SK-N-SH (cell line): ENCODE results near the gene NCF2.

Experiments used
- CTCF ChIP-seq: fragments of 200-600 bp; sonication (generic); IDR thresholded peaks from 2 replicates; pipeline ENCODE4 v1.6.1; 2017; ENCODE audit warnings: antibody characterized with exemption, mild to moderate bottlenecking, moderate library complexity
- SMC3 ChIP-seq: IDR thresholded peaks from 2 replicates; pipeline ENCODE4 v1.6.1; 2012; ENCODE audit warnings: low read depth, low read length, improper control_type of control experiment

- TF ChIP-seq SMC3 (no peak), CTCF (peak; percentile 22; the same call in 1 of the 2 replicates)
These were observed 10.0 kb downstream of the NCF2 start for GRCh38 chr1:183580281-183580682.
